Trophoblast cell (in vitro differentiated cells and primary cell): ENCODE measurements around the gene SARS1.

Experiments
- DNase-seq, 2 donors: peaks; one replicate each; pipeline ENCODE4 v3.0.0-alpha.2; 2016
- H2AFZ ChIP-seq: 2 replicates; pipeline ENCODE4 v1.6.1; 2013; ENCODE audit warnings: low read length, moderate library complexity, mild to moderate bottlenecking; ENCODE audit not compliant: insufficient read depth, poor library complexity
- H2AK5ac ChIP-seq: 2 replicates; pipeline ENCODE4 v1.6.1; 2013; ENCODE audit warnings: mild to moderate bottlenecking, low read length
- H2BK120ac ChIP-seq: 2 replicates; pipeline ENCODE4 v1.6.1; 2013; ENCODE audit warnings: low read length, mild to moderate bottlenecking, moderate library complexity; ENCODE audit not compliant: insufficient read depth, poor library complexity
- H2BK12ac ChIP-seq: 2 replicates; pipeline ENCODE4 v1.6.1; 2013; ENCODE audit warnings: mild to moderate bottlenecking, low read length, moderate library complexity
- H2BK5ac ChIP-seq: 2 replicates; pipeline ENCODE4 v1.6.1; 2013; ENCODE audit warnings: low read length, low read depth, moderate library complexity, mild to moderate bottlenecking; ENCODE audit not compliant: poor library complexity
- H3K14ac ChIP-seq: 2 replicates; pipeline ENCODE4 v1.6.1; 2013; ENCODE audit warnings: mild to moderate bottlenecking, low read length
- H3K18ac ChIP-seq: 2 replicates; pipeline ENCODE4 v1.6.1; 2013; ENCODE audit warnings: mild to moderate bottlenecking, low read length
- H3K23ac ChIP-seq: 2 replicates; pipeline ENCODE4 v1.6.1; 2013; ENCODE audit warnings: low read length
- H3K27ac ChIP-seq: 2 replicates; pipeline ENCODE4 v1.5.1; 2013; ENCODE audit warnings: low read depth, mild to moderate bottlenecking, inconsistent platforms, low read length, moderate library complexity
- H3K27me3 ChIP-seq: 2 replicates; pipeline ENCODE4 v1.6.1; 2013; ENCODE audit warnings: inconsistent platforms, mild to moderate bottlenecking, low read length, moderate library complexity; ENCODE audit not compliant: insufficient read depth
- H3K36me3 ChIP-seq, 2 experiments: 1 replicate in 1 of 2; 2 replicates in 1 of 2; pipeline ENCODE4 v1.6.1; 2013; ENCODE audit warnings: low read length in 2 of 2, mild to moderate bottlenecking in 2 of 2, moderate library complexity in 1 of 2; ENCODE audit not compliant: insufficient read depth in 2 of 2, control insufficient read depth in 1 of 2
- H3K4ac ChIP-seq: 2 replicates; pipeline ENCODE4 v1.6.1; 2013; ENCODE audit warnings: low read depth, mild to moderate bottlenecking, low read length, moderate library complexity
- H3K4me1 ChIP-seq, 2 experiments: 1 replicate in 1 of 2; 2 replicates in 1 of 2; pipeline ENCODE4 v1.6.1; 2013; ENCODE audit warnings: low read length in 2 of 2, mild to moderate bottlenecking in 2 of 2, moderate library complexity in 1 of 2; ENCODE audit not compliant: insufficient read depth in 2 of 2, control insufficient read depth in 1 of 2
- H3K4me2 ChIP-seq: 2 replicates; pipeline ENCODE4 v1.6.1; 2013; ENCODE audit warnings: inconsistent platforms, mild to moderate bottlenecking, low read length, moderate library complexity
- H3K4me3 ChIP-seq: 2 replicates; pipeline ENCODE4 v1.5.1; 2013; ENCODE audit warnings: mild to moderate bottlenecking, low read depth, low read length, inconsistent platforms
- H3K79me1 ChIP-seq: one replicate; pipeline ENCODE4 v1.6.1; 2013; ENCODE audit warnings: low read length
- H3K79me2 ChIP-seq: 2 replicates; pipeline ENCODE4 v1.6.1; 2013; ENCODE audit warnings: low read length, mild to moderate bottlenecking; ENCODE audit not compliant: control insufficient read depth, insufficient read depth, poor library complexity
- H3K9ac ChIP-seq: 2 replicates; pipeline ENCODE4 v1.6.1; 2013; ENCODE audit warnings: mild to moderate bottlenecking, low read length
- H3K9me3 ChIP-seq: 2 replicates; pipeline ENCODE4 v1.6.1; 2013; ENCODE audit warnings: low read depth, mild to moderate bottlenecking, control low read depth, inconsistent platforms, low read length; ENCODE audit not compliant: insufficient read depth
- H4K12ac ChIP-seq: 2 replicates; pipeline ENCODE4 v1.6.1; 2013; ENCODE audit warnings: low read depth, mild to moderate bottlenecking, low read length, moderate library complexity
- H4K8ac ChIP-seq: 2 replicates; pipeline ENCODE4 v1.6.1; 2013; ENCODE audit warnings: low read depth, mild to moderate bottlenecking, low read length, moderate library complexity
- H4K91ac ChIP-seq: one replicate; pipeline ENCODE4 v1.6.1; 2013; ENCODE audit warnings: low read depth, mild to moderate bottlenecking, low read length, moderate library complexity
- WGBS: extraction: QIAGEN DNeasy Blood & Tissue Kit; methylation state at CpG from one replicate; pipeline ENCODE4 v1.1.7; 2013; ENCODE audit warnings: missing lambda C conversion rate; ENCODE audit not compliant: insufficient read length, insufficient coverage; ENCODE audit errors: extremely low coverage; 5-methylcytosine and 5-hydroxymethylcytosine counted together

The SARS1 gene

DNA sequence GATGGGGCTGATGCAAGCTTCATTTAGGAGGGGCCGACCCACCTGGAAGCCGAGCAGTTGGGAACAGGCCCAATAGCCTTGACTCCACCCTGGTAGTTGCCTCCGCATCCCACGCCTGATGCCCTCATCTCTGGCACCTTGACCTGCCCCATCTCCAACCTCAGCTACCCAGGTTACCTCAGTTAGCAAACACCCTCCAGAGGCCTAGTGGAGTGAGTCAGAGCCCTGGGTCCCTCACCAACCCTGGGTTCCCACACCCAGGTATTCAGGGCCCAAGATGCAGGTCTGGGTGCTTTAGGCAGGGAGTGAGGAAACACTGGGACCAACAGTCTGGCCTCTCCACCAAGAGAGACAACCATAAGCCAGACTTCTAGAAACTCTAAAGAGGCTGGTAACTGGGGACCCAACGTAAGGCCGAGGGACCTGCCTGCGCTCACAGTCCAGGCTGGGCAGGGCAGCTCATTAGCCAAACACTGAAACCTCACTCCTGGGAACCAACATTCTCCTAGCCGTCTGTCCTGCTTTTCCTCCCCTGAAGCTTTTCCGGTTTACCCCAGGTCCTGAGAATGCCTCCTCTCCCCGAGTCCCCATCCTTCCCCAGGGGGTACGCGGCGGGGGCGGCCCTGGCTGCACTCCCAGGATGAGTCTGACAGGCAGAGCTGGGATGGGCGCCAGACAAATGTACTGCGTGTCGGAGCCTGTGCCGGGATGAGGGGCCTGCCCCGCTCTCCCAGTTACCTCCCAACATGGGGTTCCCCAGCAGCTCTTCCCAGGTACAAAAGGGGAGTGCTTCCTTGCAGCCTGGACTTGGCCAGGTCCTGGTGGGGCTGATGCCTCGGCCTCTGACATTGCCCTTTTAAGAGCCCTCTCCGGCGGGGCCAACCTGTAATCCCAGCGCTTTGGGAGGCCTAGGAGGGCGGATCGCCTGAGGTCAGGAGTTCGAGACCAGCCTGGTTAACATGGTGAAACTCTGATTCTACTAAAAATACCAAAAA, 26.7 kb downstream of the SARS1 start:
- H3K9ac ChIP-seq, result peak overlapping the region; percentile 8
- no peaks in the 10 kb centered on the region for H3K79me2 ChIP-seq
- no peak overlapping the region for H2AK5ac ChIP-seq
- H3K27ac ChIP-seq, result no peak overlapping the region
- no peaks in the 10 kb centered on the region for H3K27me3 ChIP-seq
- no peaks in the 10 kb centered on the region for H3K9me3 ChIP-seq
- H2BK12ac ChIP-seq, result no peak overlapping the region
- no peak overlapping the region for H4K91ac ChIP-seq
- peak in 1 of 2 donors; percentile 37 for DNase-seq
- H3K4me2 ChIP-seq, result no peak overlapping the region
- no peak overlapping the region for H3K4ac ChIP-seq
- no peak overlapping the region for H3K23ac ChIP-seq
- no peaks in the 10 kb centered on the region for H3K79me1 ChIP-seq
- no peak overlapping the region for H2AFZ ChIP-seq
- H2BK5ac ChIP-seq, result no peak overlapping the region
- no peak overlapping the region for H4K8ac ChIP-seq
- no peak overlapping the region for H3K14ac ChIP-seq
- no peak overlapping the region for H4K12ac ChIP-seq
- no CpG with 5 or more reads among the region's 26 CpGs for WGBS
- H3K18ac ChIP-seq, result no peak overlapping the region
- peaks cover 26 to 42% of the 10 kb centered on the region in 2 experiments for H3K36me3 ChIP-seq
- no peak overlapping the region for H3K4me3 ChIP-seq
- peaks cover 12 to 20% of the 10 kb centered on the region in 2 experiments for H3K4me1 ChIP-seq
- H2BK120ac ChIP-seq, result no peak overlapping the region

DNA sequence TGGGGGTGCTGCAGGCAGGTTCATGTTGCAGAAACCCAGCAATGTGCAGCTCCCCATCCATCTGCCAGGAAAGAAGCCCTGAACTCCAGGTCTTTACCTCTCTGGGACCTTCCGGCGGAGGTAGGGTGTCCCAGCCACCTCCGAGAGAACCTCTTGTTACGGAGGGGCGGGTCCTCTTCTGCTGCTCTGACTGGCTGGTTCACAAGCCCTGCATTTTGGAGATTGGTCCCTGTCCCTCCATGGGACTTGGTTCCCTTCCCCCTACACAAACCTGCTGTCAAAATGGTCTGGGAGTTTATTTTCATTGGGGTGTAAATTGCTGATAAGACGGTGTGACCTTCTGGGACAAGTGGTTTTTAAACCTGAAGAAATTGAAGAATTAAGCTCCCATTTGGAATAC, 27.6 kb downstream of the SARS1 start:
- Histone ChIP-seq H3K79me2 (no peaks in the 10 kb centered on the region), H3K23ac (no peak overlapping the region), H3K9me3 (no peaks in the 10 kb centered on the region), H3K4me1 (peaks cover 12 to 20% of the 10 kb centered on the region in 2 experiments), H2BK5ac (no peak overlapping the region), H3K27ac (no peak overlapping the region), H4K12ac (no peak overlapping the region), H2BK120ac (no peak overlapping the region), H3K9ac (no peak overlapping the region), H3K14ac (no peak overlapping the region), H4K8ac (no peak overlapping the region), H4K91ac (no peak overlapping the region), H2AFZ (no peak overlapping the region), H3K4me2 (no peak overlapping the region), H3K36me3 (peaks cover 18 to 34% of the 10 kb centered on the region in 2 experiments), H3K27me3 (no peaks in the 10 kb centered on the region), H3K4ac (no peak overlapping the region), H3K4me3 (no peak overlapping the region), H3K79me1 (no peaks in the 10 kb centered on the region), H3K18ac (no peak overlapping the region), H2AK5ac (no peak overlapping the region), H2BK12ac (no peak overlapping the region)
- DNase-seq, result no peak
- WGBS, result no CpG with 5 or more reads among the region's 6 CpGs

DNA sequence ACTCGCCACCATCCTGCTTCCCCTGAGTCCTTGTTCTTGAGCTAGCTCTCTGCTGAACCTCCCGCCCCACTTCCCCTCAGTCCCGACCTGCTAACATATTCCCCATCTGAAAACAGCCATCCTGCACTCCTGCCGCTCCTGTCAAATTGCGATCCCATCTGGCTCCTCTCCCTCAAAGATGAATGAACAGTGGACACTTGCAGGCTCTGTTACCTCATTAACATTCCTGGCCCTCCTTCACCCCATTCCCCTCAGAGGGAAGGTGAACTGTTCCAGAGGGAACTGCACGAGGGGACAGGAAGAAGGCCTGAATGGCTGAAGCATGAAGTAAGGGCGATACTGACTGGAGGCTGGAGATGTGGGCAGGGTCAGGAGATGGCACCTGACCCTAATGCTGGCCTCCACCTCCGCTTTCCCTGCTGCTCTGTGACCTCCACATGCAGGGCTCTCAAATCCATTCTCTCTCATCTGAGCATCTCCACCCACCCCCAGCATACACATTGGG, 28.2 kb downstream of the SARS1 start:
- Histone ChIP-seq H3K14ac (no peak overlapping the region), H3K4me2 (no peak overlapping the region), H3K36me3 (peaks cover 17 to 29% of the 10 kb centered on the region in 2 experiments), H3K4ac (no peak overlapping the region), H4K12ac (no peak overlapping the region), H3K4me1 (peaks cover 12 to 22% of the 10 kb centered on the region in 2 experiments), H4K8ac (no peak overlapping the region), H3K4me3 (no peak overlapping the region), H2AFZ (no peak overlapping the region), H2BK5ac (no peak overlapping the region), H3K79me1 (no peaks in the 10 kb centered on the region), H2BK120ac (no peak overlapping the region), H3K27me3 (no peaks in the 10 kb centered on the region), H3K27ac (no peak overlapping the region), H3K79me2 (no peaks in the 10 kb centered on the region), H3K9ac (no peak overlapping the region), H2BK12ac (no peak overlapping the region), H4K91ac (no peak overlapping the region), H3K9me3 (no peaks in the 10 kb centered on the region), H3K23ac (no peak overlapping the region), H3K18ac (no peak overlapping the region), H2AK5ac (peak overlapping the region; percentile 20)
- no peak for DNase-seq
- no CpG with 5 or more reads among the region's 8 CpGs for WGBS

DNA sequence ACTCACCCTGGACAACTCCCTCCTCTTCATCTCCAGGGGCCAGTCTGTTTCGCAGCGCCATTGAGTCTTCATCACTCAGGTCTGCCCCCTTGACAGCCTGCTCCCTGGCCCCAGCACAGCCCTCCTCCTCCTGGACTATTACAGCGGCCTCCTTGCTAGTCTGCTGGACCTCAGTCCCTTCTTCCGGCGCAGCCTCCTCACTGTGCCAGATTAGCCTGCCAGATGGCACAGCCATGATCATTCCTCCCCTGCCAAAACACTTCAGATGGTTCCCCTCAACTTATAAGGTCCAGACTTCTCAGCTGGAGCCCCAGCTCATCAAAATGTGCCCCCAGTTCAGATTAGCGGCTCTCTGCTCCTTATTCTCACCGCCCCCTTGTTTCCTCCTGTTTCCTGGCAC, 28.7 kb downstream of the SARS1 start:
- H2BK12ac ChIP-seq, result no peak overlapping the region
- H2BK120ac ChIP-seq, result no peak overlapping the region
- no peak overlapping the region for H3K4me3 ChIP-seq
- no peak overlapping the region for H3K18ac ChIP-seq
- H4K8ac ChIP-seq, result no peak overlapping the region
- H3K27me3 ChIP-seq, result no peaks in the 10 kb centered on the region
- no peak overlapping the region for H3K23ac ChIP-seq
- H3K4me2 ChIP-seq, result no peak overlapping the region
- no peak overlapping the region for H3K27ac ChIP-seq
- no peaks in the 10 kb centered on the region for H3K9me3 ChIP-seq
- peaks cover 13 to 24% of the 10 kb centered on the region in 2 experiments for H3K36me3 ChIP-seq
- no peak overlapping the region for H3K9ac ChIP-seq
- no peak overlapping the region for H2BK5ac ChIP-seq
- H3K4me1 ChIP-seq, result peaks cover 12 to 22% of the 10 kb centered on the region in 2 experiments
- WGBS, result no CpG with 5 or more reads among the region's 7 CpGs
- H4K12ac ChIP-seq, result no peak overlapping the region
- no peaks in the 10 kb centered on the region for H3K79me1 ChIP-seq
- H3K79me2 ChIP-seq, result no peaks in the 10 kb centered on the region
- H4K91ac ChIP-seq, result no peak overlapping the region
- no peak for DNase-seq
- peak overlapping the region; percentile 20 for H2AK5ac ChIP-seq
- H3K4ac ChIP-seq, result no peak overlapping the region
- no peak overlapping the region for H3K14ac ChIP-seq
- no peak overlapping the region for H2AFZ ChIP-seq
